HUES64 (cell line): ENCODE data around the gene MARCHF11.

Source experiments
- H3K27ac ChIP-seq: 2 replicates; pipeline ENCODE4 v1.7.0; 2013; ENCODE audit warnings: low read depth, low read length, inconsistent platforms
- H3K27me3 ChIP-seq: 2 replicates; pipeline ENCODE4 v1.6.1; 2013; ENCODE audit warnings: mild to moderate bottlenecking, low read length; ENCODE audit not compliant: insufficient read depth
- H3K36me3 ChIP-seq: 2 replicates; pipeline ENCODE4 v1.6.1; 2013; ENCODE audit warnings: mild to moderate bottlenecking, low read length; ENCODE audit not compliant: insufficient read depth
- H3K4me1 ChIP-seq: 2 replicates; pipeline ENCODE4 v1.6.1; 2013; ENCODE audit warnings: mild to moderate bottlenecking, low read length, moderate library complexity; ENCODE audit not compliant: insufficient read depth
- H3K4me3 ChIP-seq: 2 replicates; pipeline ENCODE4 v1.5.1; 2013; ENCODE audit warnings: mild to moderate bottlenecking, low read length, moderate library complexity
- H3K9ac ChIP-seq: 2 replicates; pipeline ENCODE4 v1.6.1; 2013; ENCODE audit warnings: mild to moderate bottlenecking, low read depth, low read length
- H3K9me3 ChIP-seq: 2 replicates; pipeline ENCODE4 v1.6.1; 2013; ENCODE audit warnings: low read depth, low read length; ENCODE audit not compliant: insufficient read depth
- WGBS: fragments of 150-250, 120-280 bp; methylation state at CpG from one replicate; pipeline ENCODE4 v1.1.7; 2013; ENCODE audit warnings: missing lambda C conversion rate; 5-methylcytosine and 5-hydroxymethylcytosine counted together

The MARCHF11 gene

GRCh38 chr5:16082982-16083381, 96.6 kb downstream of the MARCHF11 start:
- WGBS, result 91% methylated on average over 4 of the region's 4 CpGs
- Histone ChIP-seq H3K9me3 (no peaks in the 10 kb centered on the region), H3K4me1 (0 out of 2 replicates have a peak, but pooled peaks cover 3% of the 10 kb centered on the region), H3K27me3 (no peaks in the 10 kb centered on the region), H3K27ac (no peak overlapping the region), H3K36me3 (no peaks in the 10 kb centered on the region), H3K4me3 (no peak overlapping the region), H3K9ac (no peak overlapping the region)

GRCh38 chr5:16082053-16082452, 97.5 kb downstream of the MARCHF11 start:
- WGBS, result 71% methylated on average over 7 of the region's 7 CpGs
- 0 out of 2 replicates have a peak, but pooled peaks cover 3% of the 10 kb centered on the region for H3K4me1 ChIP-seq
- H3K27ac ChIP-seq, result no peak overlapping the region

GRCh38 chr5:16081376-16081955, 98.1 kb downstream of the MARCHF11 start:
- Histone ChIP-seq H3K4me1 (0 out of 2 replicates have a peak, but pooled peaks cover 3% of the 10 kb centered on the region), H3K36me3 (no peaks in the 10 kb centered on the region), H3K27ac (no peak overlapping the region), H3K4me3 (no peak overlapping the region), H3K9me3 (no peaks in the 10 kb centered on the region), H3K9ac (no peak overlapping the region), H3K27me3 (no peaks in the 10 kb centered on the region)
- 95% methylated on average over 9 of the region's 10 CpGs for WGBS

More at GRCh38 chr5:16082053-16082452, 97.5 kb downstream of the MARCHF11 start:
- H3K4me3 ChIP-seq, result no peak overlapping the region
- H3K27me3 ChIP-seq, result no peaks in the 10 kb centered on the region
- no peak overlapping the region for H3K9ac ChIP-seq
- no peaks in the 10 kb centered on the region for H3K9me3 ChIP-seq
- no peaks in the 10 kb centered on the region for H3K36me3 ChIP-seq

- no peak overlapping the region for H3K9ac ChIP-seq
- H3K4me3 ChIP-seq, result no peak overlapping the region
- H3K9me3 ChIP-seq, result no peaks in the 10 kb centered on the region
- H3K27ac ChIP-seq, result no peak overlapping the region
- no peaks in the 10 kb centered on the region for H3K27me3 ChIP-seq
- H3K4me1 ChIP-seq, result 0 out of 2 replicates have a peak, but pooled peaks cover under 1% of the 10 kb centered on the region
- 93% methylated on average over 5 of the region's 7 CpGs for WGBS
- H3K36me3 ChIP-seq, result no peaks in the 10 kb centered on the region
Measured at GRCh38 chr5:16076657-16077056, 102.9 kb downstream of the MARCHF11 start.

GRCh38 chr5:16074358-16074757, 105.2 kb downstream of the MARCHF11 start:
- Histone ChIP-seq H3K4me1 (no peaks in the 10 kb centered on the region), H3K27me3 (no peaks in the 10 kb centered on the region), H3K9me3 (no peaks in the 10 kb centered on the region), H3K4me3 (no peak overlapping the region), H3K36me3 (no peaks in the 10 kb centered on the region), H3K27ac (no peak overlapping the region), H3K9ac (no peak overlapping the region)
- 99% methylated on average over 4 of the region's 4 CpGs for whole genome bisulfite sequencing

- WGBS, result 100% methylated on average over 1 of the region's 2 CpGs
- H3K27ac ChIP-seq, result no peak overlapping the region
- no peaks in the 10 kb centered on the region for H3K36me3 ChIP-seq
- H3K27me3 ChIP-seq, result no peaks in the 10 kb centered on the region
- no peak overlapping the region for H3K9ac ChIP-seq
- H3K9me3 ChIP-seq, result no peaks in the 10 kb centered on the region
- no peak overlapping the region for H3K4me3 ChIP-seq
- no peaks in the 10 kb centered on the region for H3K4me1 ChIP-seq
Measured at GRCh38 chr5:16072616-16073015, 107.0 kb downstream of the MARCHF11 start.

GRCh38 chr5:16067415-16067814, 112.2 kb downstream of the MARCHF11 start:
- Histone ChIP-seq H3K27ac (no peak overlapping the region), H3K4me1 (no peaks in the 10 kb centered on the region), H3K9ac (no peak overlapping the region), H3K27me3 (no peaks in the 10 kb centered on the region), H3K36me3 (no peaks in the 10 kb centered on the region), H3K9me3 (no peaks in the 10 kb centered on the region), H3K4me3 (no peak overlapping the region)
- 95% methylated on average over 7 of the region's 7 CpGs for WGBS

- WGBS, result 88% methylated on average over 2 of the region's 2 CpGs
- Histone ChIP-seq H3K4me3 (no peak overlapping the region), H3K9ac (no peak overlapping the region), H3K4me1 (no peaks in the 10 kb centered on the region), H3K36me3 (no peaks in the 10 kb centered on the region), H3K27me3 (no peaks in the 10 kb centered on the region), H3K27ac (no peak overlapping the region), H3K9me3 (no peaks in the 10 kb centered on the region)
Measured at GRCh38 chr5:16066810-16067209, 112.8 kb downstream of the MARCHF11 start.

- WGBS, result 100% methylated on average over 2 of the region's 2 CpGs
- Histone ChIP-seq H3K9ac (no peak overlapping the region), H3K27me3 (no peaks in the 10 kb centered on the region), H3K36me3 (no peaks in the 10 kb centered on the region), H3K4me1 (no peaks in the 10 kb centered on the region), H3K27ac (no peak overlapping the region), H3K4me3 (no peak overlapping the region), H3K9me3 (no peaks in the 10 kb centered on the region)
Measured at GRCh38 chr5:16066320-16066719, 113.3 kb downstream of the MARCHF11 start.

GRCh38 chr5:16065831-16066230, 113.8 kb downstream of the MARCHF11 start:
- Histone ChIP-seq H3K9me3 (no peaks in the 10 kb centered on the region), H3K4me1 (no peaks in the 10 kb centered on the region), H3K9ac (no peak overlapping the region), H3K36me3 (no peaks in the 10 kb centered on the region), H3K27ac (no peak overlapping the region), H3K4me3 (no peak overlapping the region), H3K27me3 (no peaks in the 10 kb centered on the region)
- WGBS, result 93% methylated on average over 4 of the region's 4 CpGs

- Histone ChIP-seq H3K9ac (no peak overlapping the region), H3K27ac (no peak overlapping the region), H3K4me3 (no peak overlapping the region), H3K4me1 (no peaks in the 10 kb centered on the region), H3K27me3 (no peaks in the 10 kb centered on the region), H3K36me3 (no peaks in the 10 kb centered on the region), H3K9me3 (no peaks in the 10 kb centered on the region)
- WGBS, result 85% methylated on average over 9 of the region's 9 CpGs
Measured at GRCh38 chr5:16064135-16064893, 115.3 kb downstream of the MARCHF11 start.
